ENCODE data around the gene ATP6V1A. TPM values are rescaled to one million over a fixed set of nuclear protein-coding genes. Genes with fewer than 3 reads are reported as not detected.

ATP6V1A gene
- total and polyA plus RNA-seq, 2 donors = 30.0 to 39.6 TPM

- Histone ChIP-seq H3K27me3 (ENCODE audit: control insufficient read depth in 2 of 2, insufficient read depth in 1 of 2, low read length in 1 of 2) (no peaks in the 10 kb centered on the region), H3K4me1 (ENCODE audit: control insufficient read depth in 2 of 2, insufficient read depth in 2 of 2, low read length in 2 of 2) (peaks cover 3 to 5% of the 10 kb centered on the region in 2 donors), H3K4me3 (ENCODE audit: low read length in 2 of 2) (no peak overlapping the region), H3K36me3 (ENCODE audit: control insufficient read depth in 2 of 2, insufficient read depth in 2 of 2, low read length in 1 of 2) (peaks cover 0 to 3% of the 10 kb centered on the region in 2 donors), H3K27ac (ENCODE audit: low read depth in 1 of 2, low read length in 1 of 2) (no peak overlapping the region), H3K9me3 (ENCODE audit: control insufficient read depth in 2 of 2, insufficient read depth in 1 of 2, low read length in 1 of 2) (no peaks in the 10 kb centered on the region)
- WGBS = 91% methylated on average over 1 of the region's 1 CpG
- no peak for DNase-seq (ENCODE audit: low read depth in 6 of 9, low spot score in 9 of 9)
Observed at GRCh38 chr3:113741620-113742019, 5.2 kb upstream of the ATP6V1A start.

- H3K4me3 ChIP-seq (ENCODE audit: low read length in 2 of 2) = no peak overlapping the region
- WGBS = 79% methylated on average over 7 of the region's 7 CpGs
- H3K4me1 ChIP-seq (ENCODE audit: control insufficient read depth in 2 of 2, insufficient read depth in 2 of 2, low read length in 2 of 2) = peaks cover 9 to 13% of the 10 kb centered on the region in 2 donors
- no peaks in the 10 kb centered on the region for H3K9me3 ChIP-seq (ENCODE audit: control insufficient read depth in 2 of 2, insufficient read depth in 1 of 2, low read length in 1 of 2)
- H3K36me3 ChIP-seq (ENCODE audit: control insufficient read depth in 2 of 2, insufficient read depth in 2 of 2, low read length in 1 of 2) = peaks cover 0 to 3% of the 10 kb centered on the region in 2 donors
- no peak overlapping the region for H3K27ac ChIP-seq (ENCODE audit: low read depth in 1 of 2, low read length in 1 of 2)
- DNase-seq (ENCODE audit: low read depth in 6 of 9, low spot score in 9 of 9) = no peak
- H3K27me3 ChIP-seq (ENCODE audit: control insufficient read depth in 2 of 2, insufficient read depth in 1 of 2, low read length in 1 of 2) = no peaks in the 10 kb centered on the region
Observed at GRCh38 chr3:113743006-113743630, 3.7 kb upstream of the ATP6V1A start.

- peaks cover 9 to 13% of the 10 kb centered on the region in 2 donors for H3K4me1 ChIP-seq (ENCODE audit: control insufficient read depth in 2 of 2, insufficient read depth in 2 of 2, low read length in 2 of 2)
- H3K27me3 ChIP-seq (ENCODE audit: control insufficient read depth in 2 of 2, insufficient read depth in 1 of 2, low read length in 1 of 2) = no peaks in the 10 kb centered on the region
- H3K27ac ChIP-seq (ENCODE audit: low read depth in 1 of 2, low read length in 1 of 2) = peak overlapping the region; percentile 99 to 100
- peak overlapping the region; percentile 70 to 77 for H3K4me3 ChIP-seq (ENCODE audit: low read length in 2 of 2)
- no peaks in the 10 kb centered on the region for H3K9me3 ChIP-seq (ENCODE audit: control insufficient read depth in 2 of 2, insufficient read depth in 1 of 2, low read length in 1 of 2)
- WGBS = 2% methylated on average over 35 of the region's 35 CpGs
- no peaks in the 10 kb centered on the region for H3K36me3 ChIP-seq (ENCODE audit: control insufficient read depth in 2 of 2, insufficient read depth in 2 of 2, low read length in 1 of 2)
- DNase-seq (ENCODE audit: low read depth in 6 of 9, low spot score in 9 of 9) = peak; percentile 75 to 95 (median 87)
Observed at GRCh38 chr3:113744941-113745755, 1.7 kb upstream of the ATP6V1A start.

GRCh38 chr3:113745756-113746547 is 883 bp upstream of the ATP6V1A start, which contains the start of gene NAA50:
Gene NAA50 (minus strand): TSS chr3:113746249. CDS start chr3:113745949, 300 bp downstream.
- under 1% methylated on average over 72 of the region's 72 CpGs for WGBS
- H3K9me3 ChIP-seq (ENCODE audit: control insufficient read depth in 2 of 2, insufficient read depth in 1 of 2, low read length in 1 of 2) = no peaks in the 10 kb centered on the region
- peaks cover 9 to 13% of the 10 kb centered on the region in 2 donors for H3K4me1 ChIP-seq (ENCODE audit: control insufficient read depth in 2 of 2, insufficient read depth in 2 of 2, low read length in 2 of 2)

GRCh38 chr3:113747283-113748046 is 630 bp downstream of the ATP6V1A start:
- Histone ChIP-seq H3K27ac (ENCODE audit: low read depth in 1 of 2, low read length in 1 of 2) (peak overlapping the region; percentile 85 to 100), H3K4me3 (ENCODE audit: low read length in 2 of 2) (peak overlapping the region; percentile 70 to 77), H3K36me3 (ENCODE audit: control insufficient read depth in 2 of 2, insufficient read depth in 2 of 2, low read length in 1 of 2) (no peaks in the 10 kb centered on the region), H3K9me3 (ENCODE audit: control insufficient read depth in 2 of 2, insufficient read depth in 1 of 2, low read length in 1 of 2) (no peaks in the 10 kb centered on the region), H3K27me3 (ENCODE audit: control insufficient read depth in 2 of 2, insufficient read depth in 1 of 2, low read length in 1 of 2) (no peaks in the 10 kb centered on the region), H3K4me1 (ENCODE audit: control insufficient read depth in 2 of 2, insufficient read depth in 2 of 2, low read length in 2 of 2) (peaks cover 9 to 13% of the 10 kb centered on the region in 2 donors)
- DNase-seq (ENCODE audit: low read depth in 6 of 9, low spot score in 9 of 9) = peak in 7 of 9 donors; percentile 7 to 53 (median 18)
- WGBS = 4% methylated on average over 18 of the region's 18 CpGs

More at GRCh38 chr3:113745756-113746547, 883 bp upstream of the ATP6V1A start, which contains the start of gene NAA50:
- Histone ChIP-seq H3K36me3 (ENCODE audit: control insufficient read depth in 2 of 2, insufficient read depth in 2 of 2, low read length in 1 of 2) (no peaks in the 10 kb centered on the region), H3K27ac (ENCODE audit: low read depth in 1 of 2, low read length in 1 of 2) (peak within 1 kb of the TSS; percentile 99 to 100), H3K4me3 (ENCODE audit: low read length in 2 of 2) (peak within 1 kb of the TSS; percentile 70 to 77), H3K27me3 (ENCODE audit: control insufficient read depth in 2 of 2, insufficient read depth in 1 of 2, low read length in 1 of 2) (no peaks in the 10 kb centered on the region)
- peak; percentile 71 to 96 (median 90) for DNase-seq (ENCODE audit: low read depth in 6 of 9, low spot score in 9 of 9)

GRCh38 chr3:113751141-113751540 is 4.3 kb downstream of the ATP6V1A start:
- Histone ChIP-seq H3K9me3 (ENCODE audit: control insufficient read depth in 2 of 2, insufficient read depth in 1 of 2, low read length in 1 of 2) (no peaks in the 10 kb centered on the region), H3K36me3 (ENCODE audit: control insufficient read depth in 2 of 2, insufficient read depth in 2 of 2, low read length in 1 of 2) (no peaks in the 10 kb centered on the region), H3K4me3 (ENCODE audit: low read length in 2 of 2) (no peak overlapping the region), H3K27me3 (ENCODE audit: control insufficient read depth in 2 of 2, insufficient read depth in 1 of 2, low read length in 1 of 2) (no peaks in the 10 kb centered on the region), H3K27ac (ENCODE audit: low read depth in 1 of 2, low read length in 1 of 2) (no peak overlapping the region), H3K4me1 (ENCODE audit: control insufficient read depth in 2 of 2, insufficient read depth in 2 of 2, low read length in 2 of 2) (peaks cover 6 to 11% of the 10 kb centered on the region in 2 donors)
- no peak for DNase-seq (ENCODE audit: low read depth in 6 of 9, low spot score in 9 of 9)

- Histone ChIP-seq H3K4me1 (ENCODE audit: control insufficient read depth in 2 of 2, insufficient read depth in 2 of 2, low read length in 2 of 2) (peaks cover 0 to 3% of the 10 kb centered on the region in 2 donors), H3K27ac (ENCODE audit: low read depth in 1 of 2, low read length in 1 of 2) (no peak overlapping the region), H3K9me3 (ENCODE audit: control insufficient read depth in 2 of 2, insufficient read depth in 1 of 2, low read length in 1 of 2) (no peaks in the 10 kb centered on the region), H3K36me3 (ENCODE audit: control insufficient read depth in 2 of 2, insufficient read depth in 2 of 2, low read length in 1 of 2) (no peaks in the 10 kb centered on the region), H3K27me3 (ENCODE audit: control insufficient read depth in 2 of 2, insufficient read depth in 1 of 2, low read length in 1 of 2) (no peaks in the 10 kb centered on the region), H3K4me3 (ENCODE audit: low read length in 2 of 2) (no peak overlapping the region)
- no peak for DNase-seq (ENCODE audit: low read depth in 6 of 9, low spot score in 9 of 9)
- WGBS = 85% methylated on average over 4 of the region's 4 CpGs
Observed at GRCh38 chr3:113753376-113753985, 6.6 kb downstream of the ATP6V1A start.

- H3K27me3 ChIP-seq (ENCODE audit: control insufficient read depth in 2 of 2, insufficient read depth in 1 of 2, low read length in 1 of 2) = no peaks in the 10 kb centered on the region
- no peak for DNase-seq (ENCODE audit: low read depth in 6 of 9, low spot score in 9 of 9)
- WGBS = 90% methylated on average over 5 of the region's 5 CpGs
- H3K4me3 ChIP-seq (ENCODE audit: low read length in 2 of 2) = no peak overlapping the region
- no peaks in the 10 kb centered on the region for H3K36me3 ChIP-seq (ENCODE audit: control insufficient read depth in 2 of 2, insufficient read depth in 2 of 2, low read length in 1 of 2)
- H3K4me1 ChIP-seq (ENCODE audit: control insufficient read depth in 2 of 2, insufficient read depth in 2 of 2, low read length in 2 of 2) = peaks cover 0 to 3% of the 10 kb centered on the region in 2 donors
- no peaks in the 10 kb centered on the region for H3K9me3 ChIP-seq (ENCODE audit: control insufficient read depth in 2 of 2, insufficient read depth in 1 of 2, low read length in 1 of 2)
- peak overlapping the region in 1 of 2 donors; percentile 1 for H3K27ac ChIP-seq (ENCODE audit: low read depth in 1 of 2, low read length in 1 of 2)
Observed at GRCh38 chr3:113754494-113755159, 7.8 kb downstream of the ATP6V1A start.
